GM18498 (cell line): ENCODE data around the gene CRACR2A.

ENCODE experiments used
- ATAC-seq: cut with Tn5 transposase; IDR thresholded peaks from one replicate; pipeline ENCODE4 v1.9.1; 2021; ENCODE audit warnings: mild to moderate bottlenecking, moderate library complexity; ENCODE audit not compliant: unreplicated experiment

Gene CRACR2A

GRCh38 chr12:3628629-3629028 is 124.3 kb downstream of the CRACR2A start:
- no peak for ATAC-seq

DNA sequence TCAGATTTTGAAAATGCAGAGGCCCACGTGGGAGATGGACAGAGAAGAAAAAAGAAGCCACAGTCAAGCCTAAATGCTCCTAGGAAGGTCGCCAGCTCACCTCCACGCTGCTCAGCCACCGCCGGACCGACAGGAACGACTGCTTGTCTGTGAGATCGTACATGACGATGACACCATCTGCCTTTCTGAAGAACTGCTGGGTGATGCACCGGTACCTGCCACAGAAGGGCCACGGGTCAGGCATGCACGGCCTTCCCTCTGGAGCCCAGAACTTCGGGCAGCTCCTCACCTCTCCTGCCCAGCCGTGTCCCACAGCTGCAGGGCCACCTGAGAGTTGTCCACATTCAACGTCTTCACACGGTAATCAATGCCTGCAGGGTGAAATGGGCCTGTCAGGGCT is 125.6 kb downstream of the CRACR2A start:
- no peak for ATAC-seq

DNA sequence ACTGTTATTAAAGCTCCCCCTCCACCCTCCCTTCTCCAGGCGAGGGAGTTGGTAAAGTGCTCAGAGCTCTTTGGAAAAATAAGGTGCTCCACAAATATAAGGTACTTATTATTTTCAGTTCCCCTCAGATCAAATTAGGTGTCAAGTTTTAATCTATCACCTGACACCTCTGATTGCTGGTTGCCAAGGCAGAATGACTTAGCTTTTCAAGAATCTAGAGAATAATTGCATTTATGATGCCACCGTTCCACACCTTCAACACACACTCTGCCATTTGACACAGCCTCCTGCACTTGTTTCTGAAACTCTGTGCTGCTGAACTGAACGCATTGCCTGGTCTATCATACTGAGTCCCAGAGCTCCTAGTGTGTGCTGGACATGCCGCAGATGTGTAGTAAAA is 128.6 kb downstream of the CRACR2A start:
- no peak for ATAC-seq

DNA sequence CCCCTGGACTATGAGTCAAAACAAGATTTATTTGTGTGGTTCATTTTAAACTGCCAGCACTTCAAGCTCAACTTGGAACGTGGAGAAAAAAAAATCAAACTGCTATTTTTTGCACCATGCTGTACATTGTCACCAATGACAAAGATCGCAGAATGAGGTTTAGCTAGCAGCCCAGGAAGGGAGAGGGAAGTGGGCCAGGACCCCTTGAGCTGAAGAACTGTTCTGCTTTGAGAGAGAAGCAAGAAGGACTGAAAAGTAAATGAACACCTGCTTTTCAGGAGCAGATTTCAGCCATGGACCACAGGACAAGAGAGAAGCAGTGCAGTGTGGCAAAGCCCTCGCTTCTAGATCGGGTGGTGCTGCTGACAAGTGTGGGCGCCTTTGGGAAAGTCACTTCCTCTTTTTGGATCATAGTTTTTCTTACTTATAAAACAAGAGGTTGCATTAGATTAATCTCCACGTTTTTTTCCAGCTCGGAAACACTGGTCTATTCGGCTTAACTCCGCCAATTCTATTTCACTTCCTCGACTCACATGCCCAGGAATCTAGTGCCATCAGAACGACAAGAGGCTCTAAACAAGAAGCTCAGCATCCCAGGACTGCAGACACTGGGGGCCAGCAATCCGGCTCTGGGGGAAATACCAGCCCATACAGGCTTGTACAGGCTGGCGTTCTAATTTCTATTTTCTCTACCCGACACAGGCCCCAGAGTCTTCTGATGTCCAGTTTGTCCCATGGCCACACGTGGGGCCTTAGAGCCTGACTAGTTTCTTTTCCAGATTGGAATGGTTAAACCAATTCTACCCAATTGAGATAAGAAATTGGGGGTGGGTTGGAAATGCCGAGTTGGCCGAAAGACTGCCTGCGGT is 129.9 kb downstream of the CRACR2A start:
- no peak for ATAC-seq

DNA sequence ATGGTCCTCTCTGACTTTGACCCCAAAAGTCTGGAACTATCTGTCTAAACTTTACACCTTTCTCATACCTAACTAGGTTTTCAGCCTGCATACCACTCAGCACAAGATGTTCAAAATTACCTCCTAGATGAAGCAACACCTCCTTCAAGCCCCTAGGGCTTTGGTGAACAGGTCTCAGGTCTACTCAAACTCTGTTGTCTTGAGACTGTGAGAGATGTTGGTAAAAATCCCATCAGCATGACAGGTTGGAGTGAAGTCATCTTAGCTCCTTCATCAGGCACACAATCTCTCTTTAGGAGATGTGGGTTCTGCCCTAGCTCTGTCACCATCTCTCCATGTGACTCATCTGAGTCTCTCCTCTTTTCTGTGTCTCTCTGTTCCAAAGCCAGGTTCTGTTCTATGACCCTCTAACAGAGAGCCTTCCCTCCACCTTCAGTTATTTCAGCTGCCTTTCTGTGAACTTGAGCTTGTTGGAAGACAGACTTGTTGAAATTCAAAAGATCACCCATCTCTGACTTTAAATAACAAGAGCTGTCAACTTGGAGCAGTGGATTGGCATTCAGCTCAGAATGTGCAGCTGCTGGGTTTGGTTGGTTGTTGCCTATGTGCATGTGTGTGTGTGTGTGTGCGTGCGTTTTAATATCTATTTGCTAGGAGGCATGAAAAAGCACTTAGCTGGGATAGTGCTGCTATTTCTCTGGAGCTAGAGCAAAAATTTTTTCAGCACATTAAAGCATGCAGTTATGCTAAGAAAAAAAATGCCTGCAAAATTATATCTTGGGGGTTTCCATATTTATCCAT is 130.7 kb downstream of the CRACR2A start:
- ATAC-seq, result no peak

- no peak for ATAC-seq
Measured at GRCh38 chr12:3620856-3621255, 132.1 kb downstream of the CRACR2A start.

- ATAC-seq, result no peak
Measured at GRCh38 chr12:3617565-3617964, 135.3 kb downstream of the CRACR2A start.

- ATAC-seq, result no peak
Measured at GRCh38 chr12:3615862-3616261, 137.0 kb downstream of the CRACR2A start.

DNA sequence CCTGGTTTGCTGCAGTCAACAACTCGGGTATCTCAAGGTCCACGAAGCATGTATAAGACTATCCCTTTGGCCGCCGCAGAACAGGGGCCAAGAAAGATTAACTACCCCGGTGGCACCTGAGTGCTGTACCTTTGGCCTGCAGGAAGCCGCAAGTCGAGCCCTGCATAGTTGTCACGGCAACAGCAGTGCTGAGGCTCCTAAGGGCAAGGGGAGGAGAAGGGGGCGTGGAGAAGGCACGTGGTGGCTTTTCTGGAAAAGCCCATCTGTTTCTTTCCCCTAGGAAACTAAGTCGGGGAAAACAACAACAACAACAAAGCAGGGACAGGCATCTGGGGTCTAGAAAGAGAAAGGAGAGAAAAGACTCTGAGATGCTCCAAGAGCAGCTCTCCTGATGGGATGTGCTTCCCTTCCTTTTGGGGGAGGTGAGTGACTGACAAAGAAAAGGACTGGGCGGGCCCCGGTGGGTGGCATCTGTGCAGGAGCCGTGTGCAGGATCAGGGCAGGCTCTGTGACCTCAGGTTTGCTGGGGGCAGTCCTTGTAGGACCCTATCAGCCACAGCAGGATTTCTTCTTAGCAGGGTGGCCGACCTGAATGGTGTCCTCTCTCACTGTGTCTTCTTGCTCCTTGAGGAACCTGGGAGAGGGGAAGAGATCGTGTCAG is 138.0 kb downstream of the CRACR2A start:
- no peak for ATAC-seq

DNA sequence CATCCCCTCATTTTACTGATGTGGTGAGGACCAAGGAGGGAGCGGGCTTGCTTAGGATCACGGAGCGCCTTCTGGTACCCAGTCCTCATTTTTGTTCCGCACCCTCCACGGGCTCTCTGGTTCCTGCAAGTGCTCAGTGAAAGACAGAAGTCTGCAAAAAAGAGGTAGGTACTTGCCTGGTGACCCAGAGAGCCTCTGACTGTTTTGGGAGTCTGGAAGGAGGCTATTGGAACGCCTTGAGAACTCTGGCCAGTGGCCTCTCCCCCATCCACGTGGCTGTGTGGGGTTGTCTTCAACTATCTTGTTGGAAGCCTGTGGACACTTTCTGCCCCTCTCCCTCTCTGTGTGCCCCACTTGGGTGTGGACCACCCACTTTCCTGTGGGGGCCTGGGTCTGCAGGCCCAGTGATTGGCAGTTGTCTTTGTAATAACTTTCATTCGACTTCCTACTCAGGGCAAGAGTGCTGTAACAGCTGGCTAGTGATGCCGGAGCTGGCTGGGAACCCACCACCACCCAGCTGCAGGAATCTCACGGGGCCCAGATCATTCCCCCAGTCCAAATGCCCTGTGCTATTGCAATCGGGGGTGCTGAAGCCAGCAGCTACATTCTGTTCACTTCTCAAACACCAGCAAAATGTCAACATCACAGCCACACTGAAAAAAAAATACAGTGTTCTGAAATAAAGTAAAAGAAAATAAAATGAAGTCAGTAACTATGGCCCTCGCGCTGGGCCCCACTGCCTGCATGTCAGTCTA is 139.1 kb downstream of the CRACR2A start:
- ATAC-seq, result no peak

- ATAC-seq, result no peak
Measured at GRCh38 chr12:3611860-3612703, 140.8 kb downstream of the CRACR2A start.

DNA sequence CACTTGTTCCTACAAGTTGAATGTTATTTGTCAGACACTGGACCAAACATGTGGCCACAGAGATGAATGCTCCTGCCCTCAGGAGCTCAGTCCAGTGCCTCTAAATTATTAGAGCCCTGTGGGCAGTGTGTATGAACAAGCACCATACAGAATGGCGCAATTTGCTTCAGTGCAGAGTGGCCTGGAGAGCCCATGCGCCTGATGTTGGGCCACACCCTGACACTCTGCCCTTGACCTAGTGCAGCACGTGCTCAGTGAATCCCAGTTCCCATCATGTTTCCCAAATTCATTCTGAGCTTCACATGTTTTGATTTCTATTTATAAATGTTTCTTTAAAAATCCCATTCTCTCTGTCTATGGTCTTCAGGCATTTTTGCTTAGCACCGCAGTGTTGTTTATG is 145.1 kb downstream of the CRACR2A start:
- ATAC-seq, result no peak

DNA sequence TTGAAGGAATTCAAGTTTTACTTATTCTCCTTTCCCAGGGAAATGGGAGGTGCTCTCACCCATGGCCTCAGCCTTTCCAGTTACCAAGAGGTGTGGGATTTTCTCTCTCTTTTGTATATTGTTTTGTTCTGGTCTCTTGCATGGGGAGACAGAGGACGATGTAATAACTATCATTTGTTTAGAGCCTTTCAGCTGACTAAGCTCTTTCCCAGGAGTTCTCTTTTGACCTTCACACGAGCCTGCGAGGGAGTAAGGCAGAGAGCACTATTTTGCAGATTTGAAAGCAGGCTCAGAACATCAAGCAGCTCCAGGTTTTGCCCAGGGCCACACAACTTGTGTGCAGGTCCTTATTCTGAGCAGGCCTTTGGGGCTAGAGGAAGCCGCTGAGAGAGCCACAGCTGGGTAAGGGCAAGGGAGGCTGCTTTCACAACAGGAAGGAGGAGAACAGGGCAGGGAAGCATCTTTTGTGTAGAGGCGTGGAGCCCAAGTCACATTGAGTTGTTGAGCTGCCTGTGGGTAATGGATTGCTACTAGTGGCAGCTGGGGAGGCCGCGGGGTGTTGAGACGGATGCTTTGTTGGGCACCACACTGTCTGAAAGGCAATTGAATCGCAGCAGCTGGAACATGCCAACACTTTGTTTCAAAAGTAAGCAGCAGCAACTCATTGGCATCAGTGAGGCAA is 145.7 kb downstream of the CRACR2A start:
- ATAC-seq, result no peak

- no peak for ATAC-seq
Measured at GRCh38 chr12:3606128-3606527, 146.8 kb downstream of the CRACR2A start.

GRCh38 chr12:3605692-3606091 is 147.2 kb downstream of the CRACR2A start:
- no peak for ATAC-seq

DNA sequence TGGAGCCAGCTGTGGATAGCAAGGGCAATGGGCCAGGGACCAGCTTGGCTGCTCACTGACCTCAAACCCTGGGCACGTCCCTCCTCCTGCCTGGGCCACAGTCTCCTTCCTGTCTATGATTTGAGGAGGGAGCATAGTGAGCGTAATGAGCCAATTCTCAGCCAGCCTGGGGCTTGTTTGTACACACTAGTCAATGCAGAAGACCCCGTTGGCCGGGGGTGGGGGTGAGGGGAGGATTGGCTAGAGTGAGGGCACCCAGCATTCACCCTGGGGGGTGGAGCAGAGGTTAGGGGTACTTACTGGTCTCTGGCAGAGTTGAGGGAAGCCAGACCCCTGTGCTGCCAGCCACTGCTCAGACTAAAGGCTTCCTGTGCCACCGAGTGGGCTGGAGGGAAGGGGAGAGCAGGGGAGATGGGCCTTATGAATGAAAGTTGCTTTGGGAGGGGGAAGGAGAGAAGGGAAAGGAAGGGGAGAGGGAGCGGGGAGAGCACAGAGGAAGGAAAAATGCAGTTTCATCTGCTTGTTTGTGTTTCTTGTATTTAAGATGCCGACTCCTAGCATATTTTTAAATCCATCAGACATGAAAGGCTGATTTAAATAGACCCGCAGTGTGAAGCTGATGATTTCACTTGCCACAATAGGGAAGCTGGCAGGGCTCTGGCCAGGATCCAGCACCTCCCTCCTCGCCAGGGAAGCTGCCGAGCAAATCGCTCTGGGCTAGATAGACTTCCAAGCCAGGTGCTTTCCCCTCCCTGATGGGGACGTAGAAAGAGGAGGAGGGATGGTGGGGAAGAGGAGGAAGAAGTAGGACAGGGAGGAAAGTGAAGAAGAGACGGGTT is 147.9 kb downstream of the CRACR2A start:
- ATAC-seq, result no peak

DNA sequence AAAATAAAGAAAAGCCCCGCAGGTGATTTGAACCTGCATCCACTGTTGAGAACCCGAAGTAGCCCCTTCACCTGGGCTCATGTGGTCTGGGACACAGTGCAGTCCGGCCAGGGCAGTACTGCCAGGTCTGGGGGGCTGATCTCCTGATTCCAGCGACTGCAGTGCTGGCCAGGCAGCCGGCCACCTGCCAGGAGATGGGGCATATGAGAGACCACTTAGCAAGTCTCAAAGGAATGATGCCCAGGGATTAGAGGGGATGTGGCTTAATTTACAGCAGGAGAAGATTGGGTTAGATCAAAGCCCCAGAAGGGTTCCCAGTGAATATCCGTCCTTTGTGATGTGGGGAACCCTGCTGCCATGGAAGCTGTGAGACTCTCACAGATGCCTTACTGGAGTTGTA is 148.6 kb downstream of the CRACR2A start:
- no peak for ATAC-seq

DNA sequence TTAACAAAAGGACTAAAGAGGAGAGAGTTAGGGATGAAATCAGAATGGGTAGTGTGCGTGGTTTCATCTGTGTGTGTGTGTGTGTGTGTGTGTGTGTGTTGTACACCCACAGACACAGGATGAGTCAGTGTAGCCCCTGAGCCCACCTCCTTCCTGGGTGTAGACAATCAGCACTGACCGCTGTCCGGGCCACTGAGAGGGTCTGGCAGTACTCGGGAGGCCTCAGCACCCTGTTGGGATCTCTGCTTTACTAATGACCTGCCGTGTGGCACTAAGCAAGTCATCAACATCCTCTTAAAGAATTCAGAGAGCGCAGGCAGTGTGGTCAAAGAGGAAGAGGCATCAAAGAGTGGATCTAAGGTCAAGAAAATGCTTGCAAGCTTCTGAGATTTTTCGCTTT is 149.3 kb downstream of the CRACR2A start:
- ATAC-seq, result no peak

DNA sequence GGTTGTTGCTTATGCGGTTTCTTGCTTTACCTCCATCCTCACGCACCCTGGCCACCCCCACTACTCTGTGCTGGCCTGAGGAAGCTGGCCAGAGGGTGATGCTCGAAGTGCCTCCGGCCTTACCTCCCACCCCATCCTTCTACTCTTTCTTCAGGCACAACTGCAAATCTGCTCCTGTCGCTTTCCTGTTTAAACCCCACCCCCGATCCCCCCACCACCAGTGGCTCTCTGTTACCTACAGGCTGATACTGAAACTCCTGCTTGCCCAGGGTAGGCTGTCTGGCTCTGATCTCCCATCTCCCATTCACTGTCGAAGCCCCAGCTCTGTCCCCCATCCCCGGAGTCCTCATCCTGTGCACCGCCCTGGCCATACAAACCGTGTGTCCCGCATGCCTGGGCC is 150.4 kb downstream of the CRACR2A start:
- no peak for ATAC-seq
